OCI-LY1 (cell line): ENCODE results near the gene CCND3.

Experiments used
- H2AFZ ChIP-seq: fragments of 200-600 bp; sonication (generic), shearing (Covaris generic); 2 replicates; pipeline ENCODE4 v1.6.0; 2014; ENCODE audit warnings: antibody characterized with exemption, mild to moderate bottlenecking, low read length
- H3F3A ChIP-seq: fragments of 200-600 bp; sonication (generic), shearing (Covaris generic); 2 replicates; pipeline ENCODE4 v1.6.0; 2014; ENCODE audit warnings: mild to moderate bottlenecking, antibody characterized with exemption, low read length, moderate library complexity; ENCODE audit not compliant: insufficient read depth
- H3K27ac ChIP-seq: fragments of 200-600 bp; sonication (generic); 2 replicates; pipeline ENCODE4 v1.5.1; 2014; ENCODE audit warnings: low read length, mixed run types, mild to moderate bottlenecking, low read depth; ENCODE audit not compliant: poor library complexity, severe bottlenecking
- H3K27me3 ChIP-seq: fragments of 200-600 bp; sonication (generic); 2 replicates; pipeline ENCODE4 v1.6.0; 2014; ENCODE audit warnings: antibody characterized with exemption, mild to moderate bottlenecking, low read length, moderate library complexity; ENCODE audit not compliant: insufficient read depth
- H3K36me3 ChIP-seq: fragments of 200-600 bp; sonication (generic); 2 replicates; pipeline ENCODE4 v1.6.1; 2014; ENCODE audit warnings: mild to moderate bottlenecking, antibody characterized with exemption, low read length, moderate library complexity, mixed read lengths; ENCODE audit not compliant: insufficient read depth
- H3K4me1 ChIP-seq: fragments of 200-600 bp; sonication (generic); 2 replicates; pipeline ENCODE4 v1.5.1; 2014; ENCODE audit warnings: mild to moderate bottlenecking, low read length, moderate library complexity; ENCODE audit not compliant: insufficient read depth, severe bottlenecking
- H3K4me2 ChIP-seq: fragments of 200-600 bp; sonication (generic), shearing (Covaris generic); 2 replicates; pipeline ENCODE4 v1.6.1; 2014; ENCODE audit warnings: low read length
- H3K4me3 ChIP-seq: fragments of 200-600 bp; sonication (generic); 2 replicates; pipeline ENCODE4 v1.5.1; 2014; ENCODE audit warnings: low read length, low read depth, mild to moderate bottlenecking, mixed read lengths; ENCODE audit not compliant: poor library complexity, severe bottlenecking
- H3K79me2 ChIP-seq: fragments of 200-600 bp; shearing (Covaris generic); 2 replicates; pipeline ENCODE4 v1.6.1; 2016; ENCODE audit warnings: mixed run types, low read length, mixed read lengths; ENCODE audit not compliant: insufficient read depth
- H3K9ac ChIP-seq: fragments of 200-600 bp; sonication (generic), shearing (Covaris generic); 2 replicates; pipeline ENCODE4 v1.6.1; 2014; ENCODE audit warnings: mild to moderate bottlenecking, low read length, mixed read lengths
- H3K9me2 ChIP-seq: fragments of 200-600 bp; sonication (generic), shearing (Covaris generic); 2 replicates; pipeline ENCODE4 v1.6.1; 2014; ENCODE audit warnings: low read depth, mild to moderate bottlenecking, low read length, mixed read lengths
- H3K9me3 ChIP-seq: fragments of 200-600 bp; shearing (Covaris generic); 2 replicates; pipeline ENCODE4 v1.6.1; 2014; ENCODE audit warnings: low read length, mixed read lengths
- H4K20me1 ChIP-seq: fragments of 200-600 bp; sonication (generic), shearing (Covaris generic); 2 replicates; pipeline ENCODE4 v1.6.0; 2016; ENCODE audit warnings: mild to moderate bottlenecking, low read length; ENCODE audit not compliant: insufficient read depth
- EZH2 ChIP-seq: fragments of 200-600 bp; sonication (generic), shearing (Covaris generic); IDR thresholded peaks from 2 replicates; pipeline ENCODE4 v1.8.0; 2017; ENCODE audit warnings: borderline replicate concordance, mixed run types, mild to moderate bottlenecking, antibody characterized with exemption, low read length, moderate library complexity, mixed read lengths
- TF ChIP-seq, protein P1 (sequence below): fragments of 200-600 bp; sonication (generic), shearing (Covaris generic); IDR thresholded peaks from 2 replicates; pipeline ENCODE4 v1.5.1; 2017; ENCODE audit warnings: mild to moderate bottlenecking, antibody characterized with exemption, low read length, moderate library complexity, mixed read lengths

CCND3 gene

DNA sequence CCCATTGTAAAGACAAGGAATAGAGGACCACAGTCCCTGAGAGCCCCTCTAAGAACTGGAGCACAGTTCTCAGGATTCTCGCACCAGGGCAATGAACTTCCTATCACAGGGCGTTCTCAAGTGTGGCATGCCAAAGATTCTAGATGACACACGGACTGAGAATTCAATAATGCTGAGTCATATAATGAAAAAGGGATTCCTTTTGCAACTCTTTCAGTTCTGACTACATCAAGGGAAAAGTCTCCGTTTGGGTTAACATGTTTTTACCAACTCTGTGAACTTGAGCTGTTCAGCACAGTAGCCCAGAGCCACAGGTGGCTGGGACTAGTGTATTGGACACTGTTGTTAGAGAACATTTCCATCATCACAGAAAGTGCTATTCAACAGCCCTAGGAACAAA, 24.1 kb downstream of the CCND3 start:
- H3K36me3 ChIP-seq: peaks cover 33% of the 10 kb centered on the region; the same call in 1 of the 2 replicates
- no peaks in the 10 kb centered on the region for H3K27me3 ChIP-seq
- peaks cover 20% of the 10 kb centered on the region for H3K4me1 ChIP-seq
- H3F3A ChIP-seq: no peaks in the 10 kb centered on the region
- TF ChIP-seq, protein P1, sequence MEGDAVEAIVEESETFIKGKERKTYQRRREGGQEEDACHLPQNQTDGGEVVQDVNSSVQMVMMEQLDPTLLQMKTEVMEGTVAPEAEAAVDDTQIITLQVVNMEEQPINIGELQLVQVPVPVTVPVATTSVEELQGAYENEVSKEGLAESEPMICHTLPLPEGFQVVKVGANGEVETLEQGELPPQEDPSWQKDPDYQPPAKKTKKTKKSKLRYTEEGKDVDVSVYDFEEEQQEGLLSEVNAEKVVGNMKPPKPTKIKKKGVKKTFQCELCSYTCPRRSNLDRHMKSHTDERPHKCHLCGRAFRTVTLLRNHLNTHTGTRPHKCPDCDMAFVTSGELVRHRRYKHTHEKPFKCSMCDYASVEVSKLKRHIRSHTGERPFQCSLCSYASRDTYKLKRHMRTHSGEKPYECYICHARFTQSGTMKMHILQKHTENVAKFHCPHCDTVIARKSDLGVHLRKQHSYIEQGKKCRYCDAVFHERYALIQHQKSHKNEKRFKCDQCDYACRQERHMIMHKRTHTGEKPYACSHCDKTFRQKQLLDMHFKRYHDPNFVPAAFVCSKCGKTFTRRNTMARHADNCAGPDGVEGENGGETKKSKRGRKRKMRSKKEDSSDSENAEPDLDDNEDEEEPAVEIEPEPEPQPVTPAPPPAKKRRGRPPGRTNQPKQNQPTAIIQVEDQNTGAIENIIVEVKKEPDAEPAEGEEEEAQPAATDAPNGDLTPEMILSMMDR: no peak
- no peak for TF ChIP-seq EZH2
- H3K9me2 ChIP-seq: no peaks in the 10 kb centered on the region
- H3K9me3 ChIP-seq: no peaks in the 10 kb centered on the region
- H3K4me2 ChIP-seq: no peak overlapping the region
- peaks cover 27% of the 10 kb centered on the region for H3K79me2 ChIP-seq
- H3K4me3 ChIP-seq: no peak overlapping the region
- H3K9ac ChIP-seq: no peak overlapping the region
- H3K27ac ChIP-seq: no peak overlapping the region
- no peak overlapping the region for H2AFZ ChIP-seq
- no peaks in the 10 kb centered on the region for H4K20me1 ChIP-seq

DNA sequence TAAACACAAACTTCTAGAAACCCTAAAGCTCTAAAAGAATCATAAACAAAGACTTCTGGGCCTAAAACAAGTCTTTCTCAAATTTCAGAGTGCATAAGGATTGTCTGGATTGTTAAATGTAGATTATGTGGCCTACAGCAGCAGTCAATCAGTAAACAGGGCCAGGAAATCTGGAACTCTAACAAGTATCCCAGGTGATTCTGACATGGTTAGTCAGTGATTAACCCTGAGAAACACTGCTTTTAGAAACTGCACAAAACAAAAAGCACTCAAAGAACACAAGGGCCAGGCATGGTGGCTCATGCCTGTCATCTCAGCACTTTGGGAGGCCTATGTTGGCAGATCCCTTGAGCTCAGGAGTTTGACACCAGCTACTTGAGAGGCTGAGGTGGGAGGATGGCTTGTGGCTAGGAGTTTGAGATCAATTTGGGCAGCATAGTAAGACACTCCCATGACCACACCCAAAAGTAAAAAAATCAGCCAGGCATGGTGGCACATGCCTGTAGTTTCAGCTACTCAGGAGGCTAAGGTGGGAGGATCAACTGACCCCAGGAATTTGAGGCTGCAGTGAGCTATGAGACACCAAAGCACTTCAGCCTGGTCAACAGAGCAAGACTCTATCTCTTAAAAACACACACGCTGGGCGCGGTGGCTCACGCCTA, 26.6 kb downstream of the CCND3 start:
- H3K27me3 ChIP-seq: no peaks in the 10 kb centered on the region
- no peaks in the 10 kb centered on the region for H3F3A ChIP-seq
- TF ChIP-seq, protein P1: no peak
- no peak for TF ChIP-seq EZH2
- H3K79me2 ChIP-seq: peaks cover 9% of the 10 kb centered on the region
- H3K9me3 ChIP-seq: no peaks in the 10 kb centered on the region
- no peaks in the 10 kb centered on the region for H4K20me1 ChIP-seq
- H3K4me2 ChIP-seq: no peak overlapping the region
- H3K9ac ChIP-seq: no peak overlapping the region
- H3K36me3 ChIP-seq: peaks cover 40% of the 10 kb centered on the region
- H3K4me3 ChIP-seq: no peak overlapping the region
- no peak overlapping the region for H2AFZ ChIP-seq
- peaks cover 10% of the 10 kb centered on the region for H3K4me1 ChIP-seq
- no peak overlapping the region for H3K27ac ChIP-seq
- no peaks in the 10 kb centered on the region for H3K9me2 ChIP-seq

DNA sequence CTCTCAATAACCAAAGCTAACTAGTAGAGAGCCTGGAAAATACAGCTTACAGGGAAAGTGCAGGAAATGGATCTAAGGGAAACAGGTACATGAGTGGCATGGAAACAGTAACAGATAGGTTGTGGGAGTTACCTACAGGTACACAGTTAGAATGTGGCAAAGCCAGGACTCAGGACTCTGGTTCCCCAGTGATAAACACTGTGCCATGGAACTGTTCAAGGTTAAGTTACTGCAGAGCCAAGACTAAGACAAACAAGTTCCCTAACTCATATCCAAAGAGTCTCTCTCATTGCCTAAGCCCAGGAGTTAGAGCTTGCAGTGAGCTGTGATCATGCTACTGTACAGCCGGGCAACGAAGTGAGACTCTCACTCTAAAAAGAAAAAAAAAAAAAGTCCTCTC, 27.3 kb downstream of the CCND3 start:
- no peaks in the 10 kb centered on the region for H3F3A ChIP-seq
- no peak overlapping the region for H3K9ac ChIP-seq
- no peaks in the 10 kb centered on the region for H4K20me1 ChIP-seq
- no peak overlapping the region for H2AFZ ChIP-seq
- 0 out of 2 replicates have a peak, but pooled peaks cover 2% of the 10 kb centered on the region for H3K79me2 ChIP-seq
- H3K36me3 ChIP-seq: peaks cover 42% of the 10 kb centered on the region
- no peaks in the 10 kb centered on the region for H3K9me3 ChIP-seq
- TF ChIP-seq, protein P1: no peak
- no peak for TF ChIP-seq EZH2
- H3K27me3 ChIP-seq: no peaks in the 10 kb centered on the region
- no peak overlapping the region for H3K27ac ChIP-seq
- no peak overlapping the region for H3K4me3 ChIP-seq
- H3K4me2 ChIP-seq: no peak overlapping the region
- no peaks in the 10 kb centered on the region for H3K9me2 ChIP-seq
- peaks cover 3% of the 10 kb centered on the region for H3K4me1 ChIP-seq
